Immature natural killer cell (primary cell): ENCODE measurements around the gene C18orf54. TPM values are rescaled to one million over a fixed set of nuclear protein-coding genes. Genes with fewer than 3 reads are reported as not detected.
A peak's percentile ranks its signal among the peaks of the same experiment; 100 is the strongest.
"Not testable (repeated sequence)": the region's sequence is repeated elsewhere in the genome, so short reads cannot be mapped to it uniquely, and the experiment has no call there.

Experiments
- DNase-seq, 3 donors: peaks; one replicate each; pipeline ENCODE4 v3.0.0; 2022; ENCODE audit warnings: mixed read lengths in 1 of 3
- H3K27ac Mint-ChIP-seq, 6 donors: one replicate each; pipeline ENCODE4 v1.8.0; 2020; ENCODE audit warnings: mixed read lengths in 6 of 6, mild to moderate bottlenecking in 5 of 6, inconsistent platforms in 4 of 6, moderate library complexity in 3 of 6
- H3K27me3 Mint-ChIP-seq, 3 donors: one replicate each; pipeline ENCODE4 v1.8.0; 2020 to 2021; ENCODE audit warnings: low read depth in 3 of 3, mild to moderate bottlenecking in 3 of 3, mixed read lengths in 3 of 3, moderate library complexity in 3 of 3, inconsistent platforms in 1 of 3
- H3K36me3 Mint-ChIP-seq, 3 donors: one replicate each; pipeline ENCODE4 v1.8.0; 2020; ENCODE audit warnings: mixed read lengths in 3 of 3, inconsistent platforms in 2 of 3, mild to moderate bottlenecking in 2 of 3
- H3K4me1 Mint-ChIP-seq, 2 donors: one replicate each; pipeline ENCODE4 v1.8.0; 2020; ENCODE audit warnings: inconsistent platforms in 2 of 2, mild to moderate bottlenecking in 2 of 2, mixed read lengths in 2 of 2, moderate library complexity in 1 of 2
- H3K4me3 Mint-ChIP-seq, 5 donors: one replicate each; pipeline ENCODE4 v1.8.0; 2020; ENCODE audit warnings: mild to moderate bottlenecking in 5 of 5, mixed read lengths in 5 of 5, inconsistent platforms in 3 of 5, moderate library complexity in 3 of 5
- H3K9me3 Mint-ChIP-seq, 6 donors: one replicate each; pipeline ENCODE4 v1.8.0; 2020; ENCODE audit warnings: mild to moderate bottlenecking in 6 of 6, mixed read lengths in 6 of 6, inconsistent platforms in 4 of 6, moderate library complexity in 3 of 6
- polyA plus RNA-seq, 3 donors: library from polyadenylated mRNA; unstranded; fragments of 300-500 nt; fragmentation: Illumina TruSeq; gene quantifications; one replicate each; pipeline ENCODE4 v1.2.3, GENCODE V29; 2021

Gene C18orf54
- polyA plus RNA-seq, 3 donors from 2014 or later, result 0.20 to 1.1 TPM; not detected in 1

DNA sequence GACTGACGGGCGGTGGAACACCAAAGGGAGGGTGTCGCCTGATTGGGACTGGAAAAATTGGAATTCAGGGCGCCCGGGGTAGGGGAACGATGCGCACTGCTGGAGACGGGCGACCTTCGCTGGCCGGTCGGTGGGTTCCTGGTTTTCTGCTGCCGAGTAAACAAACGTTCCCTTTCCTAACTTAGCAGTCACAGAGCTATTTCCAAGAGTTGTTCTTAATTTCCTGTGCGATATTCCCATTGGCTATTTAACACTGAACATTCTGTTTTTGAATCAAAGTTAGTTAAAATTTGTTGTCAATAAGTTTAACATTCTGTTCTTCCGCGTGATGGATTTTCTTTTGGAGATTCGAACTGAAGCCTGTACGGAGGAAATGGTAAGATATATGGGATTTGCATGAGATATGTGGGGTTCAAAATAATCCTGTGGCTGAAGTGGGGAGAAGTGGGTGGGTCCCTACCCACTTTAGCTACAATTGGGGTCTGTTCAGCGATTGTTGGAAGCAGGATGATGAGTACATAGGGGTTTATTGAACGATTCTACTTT lies 862 bp downstream of the C18orf54 start:
- no peaks in the 10 kb centered on the region for H3K9me3 Mint-ChIP-seq
- H3K4me3 Mint-ChIP-seq, result peak overlapping the region; percentile 92 to 100 (median 97)
- H3K27me3 Mint-ChIP-seq, result peaks cover 7 to 18% (median 16%) of the 10 kb centered on the region in 3 donors
- peaks cover 20 to 29% of the 10 kb centered on the region in 2 donors for H3K4me1 Mint-ChIP-seq
- peaks cover 3 to 8% (median 3%) of the 10 kb centered on the region in 3 donors for H3K36me3 Mint-ChIP-seq
- DNase-seq, result no peak
- peak overlapping the region; percentile 88 to 96 (median 92) for H3K27ac Mint-ChIP-seq

DNA sequence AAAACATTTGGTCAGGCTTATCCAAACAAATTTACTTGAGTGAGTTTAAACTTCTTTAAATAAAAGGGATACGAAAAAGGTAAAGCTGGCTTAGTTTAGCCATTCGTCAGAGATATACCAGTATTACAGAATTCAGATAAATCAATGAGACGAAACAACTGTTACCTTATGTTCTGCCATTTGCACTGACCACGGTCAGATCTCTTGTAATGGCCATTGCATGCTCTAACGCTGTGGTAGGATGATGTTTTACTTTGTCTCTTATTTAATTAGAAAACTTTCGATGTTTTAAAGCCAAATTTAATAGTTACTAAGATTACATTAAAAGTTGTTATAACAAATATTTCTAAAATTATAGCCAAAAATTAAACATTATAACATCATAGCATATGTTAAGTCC lies 1.5 kb downstream of the C18orf54 start:
- Mint-ChIP-seq H3K36me3 (peaks cover 3 to 11% (median 3%) of the 10 kb centered on the region in 3 donors), H3K27me3 (peaks cover 7 to 18% (median 16%) of the 10 kb centered on the region in 3 donors), H3K4me1 (peaks cover 20 to 29% of the 10 kb centered on the region in 2 donors), H3K4me3 (peak overlapping the region in 2 of 5 donors; percentile 94 to 97), H3K27ac (no peak overlapping the region), H3K9me3 (no peaks in the 10 kb centered on the region)
- DNase-seq, result no peak

DNA sequence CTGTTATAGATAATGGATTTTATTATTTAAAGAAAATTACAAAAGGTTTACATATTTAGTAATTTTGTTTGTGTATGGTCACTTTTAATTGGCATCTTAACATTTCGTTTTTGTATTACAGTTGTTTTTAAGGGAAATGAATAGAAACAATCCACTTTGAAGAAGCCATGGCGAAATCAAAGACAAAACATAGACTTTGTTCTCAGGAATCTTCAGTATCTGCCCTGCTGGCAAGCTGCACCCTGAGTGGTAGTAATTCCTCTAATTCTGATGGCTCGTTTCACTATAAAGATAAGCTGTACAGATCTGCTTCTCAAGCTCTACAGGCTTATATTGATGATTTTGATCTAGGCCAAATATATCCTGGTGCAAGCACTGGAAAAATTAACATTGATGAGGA lies 2.7 kb downstream of the C18orf54 start:
- H3K27me3 Mint-ChIP-seq, result peaks cover 7 to 18% (median 16%) of the 10 kb centered on the region in 3 donors
- H3K27ac Mint-ChIP-seq, result no peak overlapping the region
- DNase-seq, result no peak
- peaks cover 3 to 11% (median 3%) of the 10 kb centered on the region in 3 donors for H3K36me3 Mint-ChIP-seq
- H3K9me3 Mint-ChIP-seq, result no peaks in the 10 kb centered on the region
- no peak overlapping the region for H3K4me3 Mint-ChIP-seq
- H3K4me1 Mint-ChIP-seq, result peaks cover 20 to 29% of the 10 kb centered on the region in 2 donors

DNA sequence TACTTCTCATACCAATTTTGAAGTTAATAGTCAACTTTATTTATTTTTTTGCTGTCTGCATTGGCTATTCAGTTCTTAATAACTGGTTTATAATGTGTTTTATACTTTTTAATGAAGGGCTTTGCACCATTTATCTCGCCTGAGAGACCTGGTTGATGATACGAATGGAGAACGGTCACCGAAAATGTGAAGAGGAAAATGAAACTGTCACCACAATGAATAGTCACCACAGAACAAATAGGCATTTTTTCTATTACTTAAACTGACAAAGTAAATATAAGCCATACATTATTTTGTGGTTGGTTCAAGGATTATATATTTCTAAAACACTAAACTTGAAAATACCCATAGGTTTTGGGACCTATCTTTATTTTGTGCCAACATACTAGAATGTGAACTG lies 20.4 kb downstream of the C18orf54 start:
- DNase-seq, result no peak
- peak overlapping the region; percentile 9 to 62 (median 49) for H3K4me3 Mint-ChIP-seq
- no peaks in the 10 kb centered on the region for H3K9me3 Mint-ChIP-seq
- H3K36me3 Mint-ChIP-seq, result peaks cover 6 to 20% (median 17%) of the 10 kb centered on the region in 3 donors
- H3K27ac Mint-ChIP-seq, result no peak overlapping the region
- peaks cover 0 to 3% (median 0%) of the 10 kb centered on the region in 3 donors for H3K27me3 Mint-ChIP-seq
- H3K4me1 Mint-ChIP-seq, result peaks cover 0 to 6% of the 10 kb centered on the region in 2 donors

DNA sequence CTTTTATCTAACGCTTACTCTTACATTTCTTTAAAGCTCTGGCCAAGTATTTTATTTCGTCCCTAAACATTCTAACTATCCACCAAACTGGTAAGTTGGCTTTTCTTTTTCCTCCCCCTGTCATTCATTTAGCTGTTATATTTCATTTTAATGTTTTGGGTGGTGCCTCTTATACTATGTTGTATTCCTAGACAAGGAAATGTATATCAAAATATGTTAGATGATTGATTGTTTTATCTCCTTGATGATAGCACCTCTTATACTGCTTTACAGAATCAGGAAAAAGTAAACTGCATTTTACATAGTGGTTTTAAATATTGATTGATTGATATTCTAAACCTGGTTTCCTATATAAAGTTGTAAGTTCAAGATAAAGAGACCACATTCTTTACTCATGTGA lies 23.9 kb downstream of the C18orf54 start:
- peaks cover 0 to 6% of the 10 kb centered on the region in 2 donors for H3K4me1 Mint-ChIP-seq
- H3K27me3 Mint-ChIP-seq, result peaks cover 3 to 5% (median 4%) of the 10 kb centered on the region in 3 donors
- no peak overlapping the region for H3K4me3 Mint-ChIP-seq
- H3K36me3 Mint-ChIP-seq, result peaks cover 0 to 17% (median 9%) of the 10 kb centered on the region in 3 donors
- no peak overlapping the region for H3K27ac Mint-ChIP-seq
- no peaks in the 10 kb centered on the region for H3K9me3 Mint-ChIP-seq
- DNase-seq, result no peak

DNA sequence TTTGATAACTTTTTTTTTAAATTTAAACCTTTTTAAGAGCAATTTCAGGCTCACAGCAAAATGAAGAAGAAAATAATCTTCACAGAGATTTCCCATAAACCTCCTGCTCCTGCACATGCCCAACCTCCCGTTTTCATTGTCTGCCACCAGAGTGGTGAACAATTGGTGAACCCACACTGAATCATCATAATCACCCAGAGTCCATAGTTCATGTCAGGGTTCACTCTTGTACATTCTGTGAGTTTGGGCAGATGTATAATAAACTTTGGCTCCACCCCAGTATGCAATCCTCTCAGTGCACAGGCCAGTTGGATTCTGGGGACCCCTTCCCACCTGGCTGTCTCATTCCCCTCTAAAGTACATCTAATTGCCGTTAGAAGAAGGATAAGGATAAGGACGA lies 24.4 kb downstream of the C18orf54 start:
- Mint-ChIP-seq H3K4me3 (no peak overlapping the region), H3K9me3 (no peaks in the 10 kb centered on the region), H3K27ac (no peak overlapping the region), H3K36me3 (peaks cover 0 to 17% (median 8%) of the 10 kb centered on the region in 3 donors), H3K27me3 (peaks cover 4 to 9% (median 6%) of the 10 kb centered on the region in 3 donors), H3K4me1 (peaks cover 0 to 6% of the 10 kb centered on the region in 2 donors)
- DNase-seq, result no peak

DNA sequence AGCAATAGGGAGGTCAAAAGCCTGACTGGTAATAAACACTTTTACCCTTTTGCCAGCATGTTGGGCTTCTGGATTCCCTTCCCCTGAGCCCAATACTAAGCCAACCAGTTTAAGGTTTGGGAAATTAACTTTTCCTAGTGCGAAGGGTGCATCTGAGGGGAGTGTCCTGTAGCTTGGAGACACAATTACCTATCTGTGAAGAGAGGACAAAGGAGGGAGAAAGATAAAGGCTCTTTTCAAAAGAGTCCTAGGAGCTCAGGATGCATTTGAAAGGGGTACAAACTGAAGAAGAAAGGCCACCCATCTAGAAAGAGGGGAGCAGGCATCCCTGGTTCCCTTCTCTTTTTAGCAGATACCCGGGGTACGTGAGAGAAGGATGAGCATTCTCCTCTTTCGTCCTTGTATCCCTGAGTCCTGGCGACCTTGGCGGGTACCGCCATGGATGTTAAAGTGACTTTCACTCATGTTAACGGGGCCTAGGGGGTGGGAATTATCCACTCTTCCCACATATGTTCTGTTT lies 25.1 kb downstream of the C18orf54 start:
- no peak for DNase-seq
- Mint-ChIP-seq H3K27me3 (peaks cover 4 to 9% (median 6%) of the 10 kb centered on the region in 3 donors), H3K4me3 (no peak overlapping the region), H3K36me3 (peaks cover 0 to 17% (median 8%) of the 10 kb centered on the region in 3 donors), H3K4me1 (peaks cover 0 to 6% of the 10 kb centered on the region in 2 donors), H3K27ac (no peak overlapping the region), H3K9me3 (no peaks in the 10 kb centered on the region)

DNA sequence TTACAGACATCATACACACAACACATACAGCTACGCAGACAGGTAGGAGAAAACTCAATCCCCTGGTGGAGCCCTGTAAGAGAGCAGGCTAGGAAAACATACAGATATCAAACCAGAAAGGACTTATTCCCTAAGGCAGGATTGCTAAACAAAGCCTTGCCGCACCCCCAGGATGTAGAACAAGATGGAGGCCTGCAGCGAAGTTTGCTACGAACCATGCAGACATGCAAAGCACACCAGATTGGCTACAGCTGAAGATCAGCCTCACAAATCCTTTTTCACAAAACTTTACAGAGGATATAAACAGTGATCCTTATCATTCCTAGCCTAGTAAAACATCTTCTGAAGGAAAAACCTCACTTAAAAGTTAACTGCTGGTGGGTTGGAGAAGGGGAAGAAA lies 28.3 kb downstream of the C18orf54 start:
- no peak overlapping the region for H3K27ac Mint-ChIP-seq
- H3K36me3 Mint-ChIP-seq, result peaks cover 0 to 12% (median 0%) of the 10 kb centered on the region in 3 donors
- DNase-seq, result no peak
- H3K4me3 Mint-ChIP-seq, result no peak overlapping the region
- H3K9me3 Mint-ChIP-seq, result no peaks in the 10 kb centered on the region
- peaks cover 10 to 14% of the 10 kb centered on the region in 2 donors for H3K4me1 Mint-ChIP-seq
- H3K27me3 Mint-ChIP-seq, result peaks cover 4 to 11% (median 9%) of the 10 kb centered on the region in 3 donors

DNA sequence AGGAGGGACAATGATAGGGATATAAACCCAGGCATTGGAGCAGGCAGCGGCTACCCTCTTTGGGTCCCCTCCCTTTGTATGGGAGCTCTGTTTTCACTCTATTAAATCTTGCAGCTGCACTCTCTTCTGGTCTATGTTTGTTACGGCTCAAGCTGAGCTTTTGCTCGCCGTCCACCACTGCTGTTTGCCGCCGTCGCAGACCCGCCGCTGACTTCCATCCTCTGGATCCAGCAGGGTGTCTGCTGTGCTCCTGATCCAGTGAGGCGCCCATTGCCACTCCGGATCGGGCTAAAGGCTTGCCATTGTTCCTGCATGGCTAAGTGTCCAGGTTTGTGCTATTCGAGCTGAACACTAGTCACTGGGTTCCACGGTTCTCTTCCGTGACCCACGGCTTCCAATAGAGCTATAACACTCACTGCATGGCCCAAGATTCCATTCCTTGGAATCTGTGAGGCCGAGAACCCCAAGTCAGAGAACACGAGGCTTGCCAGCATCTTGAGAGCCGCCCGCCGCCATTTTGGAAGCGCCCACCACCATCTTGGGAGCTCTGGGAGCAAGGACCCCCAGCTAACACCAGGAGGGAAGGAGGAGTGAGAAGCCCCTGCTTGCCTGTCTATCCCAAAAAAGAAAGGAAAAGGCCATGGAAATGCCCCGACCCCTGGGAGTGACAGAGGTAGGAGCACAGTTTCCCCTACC lies 29.2 kb downstream of the C18orf54 start:
- H3K27ac Mint-ChIP-seq, H3K9me3 Mint-ChIP-seq, DNase-seq, H3K36me3 Mint-ChIP-seq, H3K4me3 Mint-ChIP-seq: not testable (repeated sequence)
- peaks cover 4 to 13% (median 9%) of the 10 kb centered on the region in 3 donors for H3K27me3 Mint-ChIP-seq
- H3K4me1 Mint-ChIP-seq, result peaks cover 10 to 14% of the 10 kb centered on the region in 2 donors

DNA sequence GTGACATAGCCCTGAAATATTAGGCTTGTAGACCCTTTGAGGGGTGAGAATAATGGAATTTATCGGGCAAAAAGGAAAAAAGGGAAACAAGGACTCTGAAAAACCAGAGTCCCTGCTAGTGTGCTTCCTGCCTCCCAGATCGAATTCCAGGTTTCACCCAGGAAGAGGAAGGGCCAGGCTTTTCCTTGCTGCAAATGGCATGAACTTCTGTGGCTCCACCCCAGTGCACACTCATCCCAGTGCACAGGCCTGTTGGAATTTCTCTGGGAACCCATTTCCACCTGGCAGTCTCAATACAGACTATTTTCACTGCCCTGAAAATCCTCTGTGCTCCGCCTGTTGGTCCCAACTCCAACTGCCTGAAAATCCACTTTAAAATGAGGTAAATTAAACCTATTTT lies 29.9 kb downstream of the C18orf54 start:
- Mint-ChIP-seq H3K27ac (no peak overlapping the region), H3K4me3 (no peak overlapping the region), H3K27me3 (peaks cover 4 to 13% (median 6%) of the 10 kb centered on the region in 3 donors), H3K9me3 (no peaks in the 10 kb centered on the region), H3K36me3 (peaks cover 0 to 5% (median 0%) of the 10 kb centered on the region in 3 donors), H3K4me1 (peaks cover 10 to 14% of the 10 kb centered on the region in 2 donors)
- no peak for DNase-seq

DNA sequence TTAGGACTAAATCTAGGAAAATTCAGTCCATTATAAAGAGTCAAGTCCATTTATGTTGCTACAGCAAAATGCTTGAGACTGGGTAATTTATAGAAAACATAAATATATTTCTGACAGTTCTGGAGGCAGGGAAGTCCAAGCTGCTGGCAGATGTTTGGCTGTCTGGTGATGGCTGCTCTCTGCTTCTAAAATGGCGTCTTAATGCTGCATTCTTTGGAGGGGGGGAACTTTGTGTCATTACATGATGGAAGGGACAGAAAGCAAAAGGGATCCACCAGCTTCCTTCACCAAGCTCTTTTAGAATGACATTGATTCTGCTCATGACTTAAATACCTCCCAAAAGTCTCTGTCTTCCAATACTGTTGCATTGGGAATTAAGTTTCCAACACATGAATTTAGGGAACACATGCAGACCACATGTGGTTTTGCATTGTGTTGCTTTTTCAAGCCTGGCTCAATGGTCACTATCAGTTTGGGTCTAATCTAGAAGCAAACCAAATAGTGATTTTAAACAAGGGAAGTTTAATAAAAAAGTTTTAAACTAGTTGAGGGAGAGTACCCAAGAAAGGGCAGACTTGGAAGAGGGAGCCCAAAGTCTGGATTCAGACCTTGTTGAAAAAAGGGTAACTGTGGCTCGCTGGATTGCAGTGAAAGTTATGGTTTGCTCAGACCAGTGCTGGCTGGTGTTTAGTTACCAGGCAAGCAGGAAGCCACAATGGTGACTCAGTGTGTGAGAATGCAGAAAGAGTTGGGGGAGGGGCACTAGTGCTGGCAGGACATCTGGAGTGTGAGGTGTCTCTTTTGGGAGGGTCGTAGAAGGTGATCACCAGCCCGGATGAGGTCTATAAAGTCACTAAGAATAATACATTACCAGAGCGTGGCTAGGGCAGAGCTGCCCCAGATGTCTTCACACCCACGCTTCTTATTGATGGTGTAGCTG lies 30.8 kb downstream of the C18orf54 start:
- peak; percentile 12 to 21 (median 18) for DNase-seq
- Mint-ChIP-seq H3K27ac (peak overlapping the region in 2 of 6 donors; percentile 22 to 67), H3K36me3 (peaks cover 0 to 5% (median 0%) of the 10 kb centered on the region in 3 donors), H3K4me1 (peaks cover 10 to 14% of the 10 kb centered on the region in 2 donors), H3K27me3 (peaks cover 4 to 13% (median 6%) of the 10 kb centered on the region in 3 donors), H3K9me3 (no peaks in the 10 kb centered on the region), H3K4me3 (peak overlapping the region in 4 of 5 donors; percentile 2 to 50 (median 8))

DNA sequence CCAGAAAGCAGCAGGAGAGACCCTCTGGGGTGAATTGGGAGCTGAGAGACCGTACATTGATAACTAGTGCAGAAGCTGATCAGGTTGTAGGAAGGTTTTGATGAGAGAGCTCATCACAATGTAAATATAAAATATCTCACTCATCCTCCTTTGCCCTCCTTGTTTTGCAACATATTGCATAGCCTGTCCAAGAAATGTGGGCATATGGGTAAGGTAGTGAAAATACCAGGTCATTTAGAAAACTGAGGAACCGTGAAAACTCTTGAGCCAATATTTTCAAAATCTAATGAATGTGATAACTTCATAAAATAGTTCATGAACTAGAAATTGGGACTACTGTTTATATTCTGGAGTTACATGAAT lies 31.4 kb downstream of the C18orf54 start:
- H3K27me3 Mint-ChIP-seq, result peaks cover 4 to 13% (median 6%) of the 10 kb centered on the region in 3 donors
- H3K9me3 Mint-ChIP-seq, result no peaks in the 10 kb centered on the region
- H3K36me3 Mint-ChIP-seq, result peaks cover 0 to 5% (median 0%) of the 10 kb centered on the region in 3 donors
- H3K4me1 Mint-ChIP-seq, result peaks cover 10 to 14% of the 10 kb centered on the region in 2 donors
- DNase-seq, result no peak
- H3K4me3 Mint-ChIP-seq, result no peak overlapping the region
- H3K27ac Mint-ChIP-seq, result peak overlapping the region in 2 of 6 donors; percentile 22 to 67

DNA sequence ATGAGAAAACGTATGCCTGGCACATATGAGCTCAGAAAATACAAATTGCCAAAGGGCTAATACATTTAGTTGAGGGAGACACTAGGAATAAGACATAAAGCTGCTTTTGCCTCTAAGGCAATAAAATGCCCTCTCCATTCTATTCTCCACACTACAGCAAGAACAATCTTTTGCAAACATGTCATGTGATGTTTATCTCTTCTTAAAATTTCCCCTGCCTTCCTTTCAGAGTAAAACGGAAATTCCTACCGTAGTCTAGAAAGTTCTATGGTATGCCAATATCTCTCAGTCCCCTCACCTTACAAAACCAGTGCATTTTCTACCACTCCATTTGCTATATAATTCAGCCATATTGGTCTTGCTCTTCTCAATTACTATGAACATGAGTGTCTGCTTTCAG lies 33.1 kb downstream of the C18orf54 start:
- Mint-ChIP-seq H3K27me3 (peaks cover 4 to 13% (median 6%) of the 10 kb centered on the region in 3 donors), H3K9me3 (no peaks in the 10 kb centered on the region), H3K4me1 (peaks cover 10 to 14% of the 10 kb centered on the region in 2 donors), H3K27ac (no peak overlapping the region), H3K4me3 (no peak overlapping the region), H3K36me3 (peaks cover 0 to 1% (median 0%) of the 10 kb centered on the region in 3 donors)
- no peak for DNase-seq
